ENCODE data around the gene MMP24.
"Not testable (repeated sequence)": the region's sequence is repeated elsewhere in the genome, so short reads cannot be mapped to it uniquely, and the experiment has no call there.

MMP24 gene

DNA sequence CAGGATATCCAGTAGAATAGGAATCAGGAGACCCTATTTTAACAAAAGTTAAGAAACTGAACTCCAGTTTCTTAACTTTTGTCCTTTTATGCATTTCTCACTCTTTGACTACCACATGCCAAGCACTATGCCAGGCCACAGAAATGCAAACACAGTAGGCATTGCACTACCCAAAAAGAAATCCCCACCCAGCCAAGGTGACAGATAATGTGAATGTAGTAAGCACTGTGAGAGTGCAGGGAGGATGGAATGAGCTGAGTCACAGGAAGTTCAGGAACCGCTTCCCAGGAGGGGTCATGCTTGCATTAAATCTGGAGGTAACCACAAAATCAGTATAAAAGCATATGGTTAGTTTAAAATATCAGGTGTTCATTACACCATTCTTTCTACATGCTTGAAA, 85.8 kb downstream of the MMP24 start:
- no peaks in the 10 kb centered on the region for H3K4me1 ChIP-seq (ENCODE audit: insufficient read depth, low read length)
- no peaks in the 10 kb centered on the region for H3K36me3 ChIP-seq (ENCODE audit: insufficient read depth, low read length)

DNA sequence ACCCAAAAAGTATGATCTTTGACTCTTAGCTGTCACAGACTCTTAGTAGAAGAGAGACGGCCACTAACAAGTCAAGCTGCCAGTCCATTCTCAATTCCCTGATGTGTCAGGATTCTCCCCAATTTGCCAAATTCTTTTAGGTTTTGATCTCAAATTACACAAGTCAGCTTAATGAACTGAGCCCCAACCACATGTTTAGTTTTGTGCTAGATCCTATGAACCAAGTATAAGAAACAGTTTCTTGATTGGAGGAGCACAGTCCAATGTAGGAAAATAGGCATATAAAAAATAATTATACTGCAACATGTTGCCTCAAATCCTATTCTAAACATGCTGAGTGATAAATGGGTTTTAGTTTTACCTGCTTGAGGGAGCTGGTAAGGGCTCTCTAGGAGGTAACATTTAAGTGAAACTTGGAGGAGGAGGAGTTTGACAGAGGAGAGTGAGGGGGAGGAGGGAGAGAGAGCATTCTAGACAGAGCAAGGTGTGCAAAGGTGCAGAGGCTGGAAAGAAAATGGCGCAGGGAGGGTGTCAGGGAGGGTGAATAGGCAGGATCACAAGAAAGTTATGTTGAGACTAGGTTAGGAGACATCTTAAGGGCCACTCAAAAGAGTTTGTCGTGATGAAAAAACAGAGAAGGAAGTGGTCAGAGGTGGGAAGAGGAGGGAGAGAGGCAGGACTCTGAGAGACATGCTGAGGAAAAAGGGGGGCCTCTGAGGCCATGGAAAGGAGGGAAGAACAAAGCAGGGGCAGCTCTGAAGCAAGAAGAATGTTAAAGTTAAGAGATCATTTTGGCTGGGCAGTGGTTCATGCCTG, 88.5 kb downstream of the MMP24 start:
- Histone ChIP-seq H3K9me3 (ENCODE audit: low read length) (no peaks in the 10 kb centered on the region), H2AFZ (ENCODE audit: low read depth, low read length) (no peak overlapping the region), H3K4me3 (ENCODE audit: low read length) (no peak overlapping the region), H3K36me3 (ENCODE audit: insufficient read depth, low read length) (no peaks in the 10 kb centered on the region), H3K27me3 (ENCODE audit: insufficient read depth, low read length) (no peaks in the 10 kb centered on the region), H3K4me1 (ENCODE audit: insufficient read depth, low read length) (peaks cover 15% of the 10 kb centered on the region)

More for the DNA sequence above, 85.8 kb downstream of the MMP24 start:
- H3K27me3 ChIP-seq (ENCODE audit: insufficient read depth, low read length), result no peaks in the 10 kb centered on the region
- no peak overlapping the region for H3K4me3 ChIP-seq (ENCODE audit: low read length)
- H3K9me3 ChIP-seq (ENCODE audit: low read length), result no peaks in the 10 kb centered on the region
- H2AFZ ChIP-seq (ENCODE audit: low read depth, low read length), result no peak overlapping the region

DNA sequence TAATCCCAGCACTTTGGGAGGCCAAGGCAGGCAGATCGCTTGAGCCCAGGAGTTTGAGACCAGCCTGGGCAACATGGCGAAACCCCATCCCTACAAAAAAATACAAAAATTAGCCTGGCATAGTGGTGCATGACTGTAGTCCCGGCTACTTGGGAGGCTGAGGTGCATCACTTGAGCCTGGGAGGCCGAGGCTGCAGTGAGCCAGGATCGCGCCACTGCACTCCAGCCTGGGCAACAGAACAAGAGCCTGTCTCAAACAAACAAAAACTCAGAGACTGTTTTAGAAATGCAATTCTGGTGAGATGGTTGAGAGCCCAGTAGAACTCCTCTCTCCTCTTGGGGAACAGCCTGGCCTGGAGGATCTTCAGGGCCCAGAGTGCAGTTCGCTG, 89.1 kb downstream of the MMP24 start:
- peaks cover 21% of the 10 kb centered on the region for H3K4me1 ChIP-seq (ENCODE audit: insufficient read depth, low read length)
- H3K9me3 ChIP-seq (ENCODE audit: low read length); H3K36me3 ChIP-seq (ENCODE audit: insufficient read depth, low read length); H2AFZ ChIP-seq (ENCODE audit: low read depth, low read length); H3K27me3 ChIP-seq (ENCODE audit: insufficient read depth, low read length); H3K4me3 ChIP-seq (ENCODE audit: low read length): not testable (repeated sequence)

DNA sequence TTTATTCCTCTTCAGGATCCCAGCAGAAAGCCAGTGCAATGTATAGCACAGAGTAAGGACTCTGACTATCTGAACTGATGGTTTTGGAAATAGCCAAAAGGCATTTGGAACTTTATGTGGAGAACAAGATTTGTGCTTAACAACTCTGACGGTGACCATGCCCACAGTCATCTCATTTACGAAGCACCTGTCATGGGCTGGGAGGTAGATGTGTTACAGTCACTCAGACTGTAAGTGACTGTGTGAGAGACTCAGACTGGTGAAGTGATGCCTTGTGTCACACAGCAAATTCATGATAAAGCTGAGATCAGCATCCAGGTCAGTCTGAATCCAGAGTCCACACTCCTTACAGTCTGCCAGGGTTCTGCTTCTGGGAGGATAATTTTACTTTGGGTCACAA, 89.6 kb downstream of the MMP24 start:
- H3K4me1 ChIP-seq (ENCODE audit: insufficient read depth, low read length), result peaks cover 23% of the 10 kb centered on the region
- no peak overlapping the region for H2AFZ ChIP-seq (ENCODE audit: low read depth, low read length)
- no peaks in the 10 kb centered on the region for H3K9me3 ChIP-seq (ENCODE audit: low read length)
- H3K4me3 ChIP-seq (ENCODE audit: low read length), result no peak overlapping the region
- no peaks in the 10 kb centered on the region for H3K36me3 ChIP-seq (ENCODE audit: insufficient read depth, low read length)
- no peaks in the 10 kb centered on the region for H3K27me3 ChIP-seq (ENCODE audit: insufficient read depth, low read length)

DNA sequence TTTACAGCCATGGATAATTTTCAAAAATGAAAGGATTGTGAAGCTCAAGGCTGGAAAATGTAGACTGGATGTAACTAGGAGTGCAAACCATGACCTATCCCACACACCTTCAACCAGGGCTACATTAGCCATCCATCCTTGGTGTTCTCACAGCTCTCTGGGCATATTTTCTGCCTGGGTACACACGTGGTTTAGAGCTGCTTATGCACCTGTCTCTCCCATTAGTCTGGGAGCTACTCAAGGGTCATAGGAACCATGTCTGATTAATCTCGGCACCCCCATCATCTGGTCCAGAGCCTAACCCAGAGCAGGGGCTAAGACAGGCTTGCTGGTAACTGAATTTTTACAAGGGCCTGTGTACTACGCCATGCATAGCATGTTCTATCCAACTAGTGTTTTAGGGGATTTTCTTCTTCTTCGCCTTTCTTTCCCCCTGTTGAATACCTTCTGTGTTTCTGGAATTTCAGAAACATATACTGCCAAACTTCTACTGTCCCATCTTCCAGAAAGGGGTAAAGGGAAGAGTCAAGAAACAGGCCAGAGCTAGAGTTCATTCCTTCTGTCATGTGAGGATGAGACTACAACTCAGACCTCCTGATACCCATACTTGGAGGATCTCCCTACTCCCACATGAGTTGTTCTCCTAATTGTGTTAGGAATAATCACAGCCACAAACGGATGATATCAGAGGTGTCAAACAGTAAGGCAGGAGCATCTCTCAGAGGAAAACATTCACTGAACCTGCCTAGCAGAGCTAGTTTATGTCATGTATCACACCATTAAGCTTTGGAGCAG, 91.1 kb downstream of the MMP24 start:
- Histone ChIP-seq H2AFZ (ENCODE audit: low read depth, low read length) (no peak overlapping the region), H3K9me3 (ENCODE audit: low read length) (no peaks in the 10 kb centered on the region), H3K27me3 (ENCODE audit: insufficient read depth, low read length) (no peaks in the 10 kb centered on the region), H3K4me1 (ENCODE audit: insufficient read depth, low read length) (peaks cover 23% of the 10 kb centered on the region), H3K36me3 (ENCODE audit: insufficient read depth, low read length) (no peaks in the 10 kb centered on the region), H3K4me3 (ENCODE audit: low read length) (no peak overlapping the region)

DNA sequence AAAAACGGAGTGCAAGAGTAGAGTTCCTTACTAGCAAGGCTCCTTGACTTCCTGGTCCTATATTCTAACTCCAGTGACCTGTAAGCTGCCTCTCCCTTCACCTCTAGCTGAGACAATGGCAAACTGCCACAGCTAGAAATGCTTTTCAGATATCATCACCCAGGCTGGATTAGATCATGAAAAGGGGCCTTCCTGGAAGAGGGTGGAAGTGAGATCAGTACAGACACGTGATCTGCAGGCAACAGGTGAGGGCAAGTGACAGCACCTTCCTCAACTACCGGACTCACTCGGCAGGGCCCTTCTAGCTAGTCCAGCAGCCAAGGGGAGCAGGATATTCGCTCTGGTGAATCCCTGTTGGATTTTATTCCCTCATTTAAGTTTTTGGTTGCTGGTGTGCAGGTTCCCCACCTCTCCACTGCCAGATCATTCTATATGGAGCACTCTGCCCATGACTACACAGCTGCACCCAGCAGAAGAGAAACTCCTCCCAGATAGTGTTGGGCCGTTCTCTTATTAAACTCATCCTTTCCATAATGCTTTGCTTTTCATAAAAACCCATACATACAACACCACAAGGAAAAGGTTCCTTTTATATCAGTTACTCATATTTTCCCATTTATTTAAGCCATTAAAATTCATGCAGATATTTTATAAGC, 92.1 kb downstream of the MMP24 start:
- Histone ChIP-seq H3K9me3 (ENCODE audit: low read length) (no peaks in the 10 kb centered on the region), H3K4me3 (ENCODE audit: low read length) (no peak overlapping the region), H3K36me3 (ENCODE audit: insufficient read depth, low read length) (no peaks in the 10 kb centered on the region), H3K27me3 (ENCODE audit: insufficient read depth, low read length) (no peaks in the 10 kb centered on the region), H3K4me1 (ENCODE audit: insufficient read depth, low read length) (peaks cover 23% of the 10 kb centered on the region), H2AFZ (ENCODE audit: low read depth, low read length) (no peak overlapping the region)

DNA sequence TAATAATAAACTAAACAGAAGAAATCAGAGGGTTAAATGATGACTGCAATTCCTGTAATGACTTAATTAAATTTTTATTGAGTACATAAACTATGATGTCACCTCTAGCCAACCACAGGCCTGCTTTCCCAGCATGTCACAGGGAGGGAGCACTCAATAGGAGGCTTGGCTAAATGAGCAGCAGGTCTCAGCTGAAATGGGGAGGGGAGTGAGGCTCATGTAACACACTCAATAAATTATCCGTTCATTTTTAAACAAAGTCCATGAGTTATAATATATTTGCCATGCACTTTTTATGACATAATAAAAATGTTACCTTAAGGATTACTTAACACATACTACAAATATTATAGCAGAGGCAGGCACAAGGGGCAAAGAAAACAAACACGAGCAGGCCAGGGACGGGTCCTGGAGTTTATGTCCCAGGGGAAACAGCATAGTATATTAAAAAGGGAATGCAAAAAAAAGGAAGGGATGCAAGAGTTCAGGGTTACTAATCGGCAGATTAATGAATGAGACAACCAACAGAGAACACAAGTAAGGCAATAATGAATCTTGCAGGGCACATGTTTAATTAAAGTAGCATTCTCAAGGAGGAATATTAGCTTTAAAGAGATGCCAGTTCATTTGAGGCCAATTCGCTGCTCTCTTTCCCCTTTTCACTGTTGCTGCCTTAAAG, 92.8 kb downstream of the MMP24 start:
- Histone ChIP-seq H3K4me1 (ENCODE audit: insufficient read depth, low read length) (peaks cover 23% of the 10 kb centered on the region), H3K4me3 (ENCODE audit: low read length) (no peak overlapping the region), H2AFZ (ENCODE audit: low read depth, low read length) (no peak overlapping the region)

DNA sequence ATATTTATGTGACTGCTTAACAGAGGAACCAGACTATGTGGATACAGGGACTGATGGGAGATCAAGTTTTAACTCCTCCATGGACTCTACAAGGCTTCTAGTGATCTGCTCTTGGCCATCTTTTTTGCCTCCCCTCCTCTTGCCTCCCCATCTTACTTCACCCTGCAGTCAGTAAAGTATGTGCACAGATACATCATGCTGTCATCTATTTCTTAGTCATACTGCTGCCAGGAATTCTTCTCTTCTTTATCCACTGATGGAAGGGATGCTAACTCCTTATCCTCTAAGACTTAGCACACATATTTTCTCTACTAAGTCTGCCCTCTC, 93.3 kb downstream of the MMP24 start:
- no peaks in the 10 kb centered on the region for H3K36me3 ChIP-seq (ENCODE audit: insufficient read depth, low read length)
- no peak overlapping the region for H3K4me3 ChIP-seq (ENCODE audit: low read length)
- H3K4me1 ChIP-seq (ENCODE audit: insufficient read depth, low read length), result peaks cover 23% of the 10 kb centered on the region
- no peaks in the 10 kb centered on the region for H3K27me3 ChIP-seq (ENCODE audit: insufficient read depth, low read length)
- no peaks in the 10 kb centered on the region for H3K9me3 ChIP-seq (ENCODE audit: low read length)
- no peak overlapping the region for H2AFZ ChIP-seq (ENCODE audit: low read depth, low read length)

More for the DNA sequence above, 92.8 kb downstream of the MMP24 start:
- Histone ChIP-seq H3K36me3 (ENCODE audit: insufficient read depth, low read length) (no peaks in the 10 kb centered on the region), H3K9me3 (ENCODE audit: low read length) (no peaks in the 10 kb centered on the region), H3K27me3 (ENCODE audit: insufficient read depth, low read length) (no peaks in the 10 kb centered on the region)

DNA sequence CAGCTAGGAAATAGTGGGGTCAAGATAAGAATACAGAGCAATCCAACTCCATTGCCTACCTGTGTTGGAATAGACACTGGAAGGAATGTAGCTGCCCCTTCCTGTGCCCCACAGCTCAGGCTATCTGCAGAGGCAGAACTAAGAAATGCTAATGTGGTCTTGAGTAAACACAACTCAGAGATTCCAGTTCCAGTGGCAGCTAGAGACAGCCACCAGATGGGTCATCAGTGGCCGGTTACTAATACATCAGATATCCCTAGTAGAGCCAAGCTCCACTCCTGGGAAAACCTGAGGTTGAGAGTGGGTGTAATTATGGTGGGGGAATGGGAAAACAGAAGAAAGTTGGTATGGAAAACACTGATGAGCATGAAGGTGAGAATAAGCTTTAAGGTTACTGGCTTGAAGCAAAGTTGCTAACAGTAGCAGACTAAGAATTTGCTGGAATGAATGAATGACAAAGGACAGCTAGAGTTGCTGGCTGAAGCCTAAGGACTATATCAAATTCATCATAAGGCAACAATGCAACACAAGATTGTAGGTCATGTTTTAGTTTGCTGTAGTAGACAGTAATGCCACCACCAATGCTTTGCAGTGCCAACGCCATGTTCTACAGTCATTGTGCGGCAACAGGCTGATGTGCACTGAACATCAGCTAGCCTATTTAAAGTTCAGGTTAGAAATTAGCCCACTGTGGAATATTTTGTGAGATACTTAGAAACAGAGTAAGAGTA, 94.1 kb downstream of the MMP24 start:
- Histone ChIP-seq H3K4me3 (ENCODE audit: low read length) (no peak overlapping the region), H3K4me1 (ENCODE audit: insufficient read depth, low read length) (peaks cover 25% of the 10 kb centered on the region)

DNA sequence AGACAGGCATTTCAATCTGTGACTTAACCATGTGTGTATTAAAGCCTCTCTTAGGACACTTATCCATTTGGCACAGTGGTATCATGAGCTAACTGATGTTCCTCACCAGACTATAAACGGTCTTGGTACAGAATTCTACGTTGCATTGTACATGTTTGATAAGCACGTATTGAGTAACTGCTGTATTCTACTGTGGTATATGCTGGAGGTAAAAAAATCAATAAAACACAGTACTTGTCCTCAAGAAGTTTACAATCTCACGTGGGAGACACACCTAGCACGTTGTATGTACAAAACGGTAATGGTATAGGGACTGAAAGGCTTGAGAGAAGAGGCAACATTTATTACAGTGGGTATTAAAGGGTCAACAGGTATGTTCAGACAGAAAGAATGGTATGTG, 98.9 kb downstream of the MMP24 start:
- no peak overlapping the region for H3K4me3 ChIP-seq (ENCODE audit: low read length)
- H3K27me3 ChIP-seq (ENCODE audit: insufficient read depth, low read length), result no peaks in the 10 kb centered on the region
- no peaks in the 10 kb centered on the region for H3K9me3 ChIP-seq (ENCODE audit: low read length)
- peaks cover 25% of the 10 kb centered on the region for H3K4me1 ChIP-seq (ENCODE audit: insufficient read depth, low read length)
- H2AFZ ChIP-seq (ENCODE audit: low read depth, low read length), result peak overlapping the region; percentile 62
- no peaks in the 10 kb centered on the region for H3K36me3 ChIP-seq (ENCODE audit: insufficient read depth, low read length)

More for the DNA sequence above, 94.1 kb downstream of the MMP24 start:
- no peaks in the 10 kb centered on the region for H3K27me3 ChIP-seq (ENCODE audit: insufficient read depth, low read length)
- no peak overlapping the region for H2AFZ ChIP-seq (ENCODE audit: low read depth, low read length)
- H3K9me3 ChIP-seq (ENCODE audit: low read length), result no peaks in the 10 kb centered on the region
- no peaks in the 10 kb centered on the region for H3K36me3 ChIP-seq (ENCODE audit: insufficient read depth, low read length)

DNA sequence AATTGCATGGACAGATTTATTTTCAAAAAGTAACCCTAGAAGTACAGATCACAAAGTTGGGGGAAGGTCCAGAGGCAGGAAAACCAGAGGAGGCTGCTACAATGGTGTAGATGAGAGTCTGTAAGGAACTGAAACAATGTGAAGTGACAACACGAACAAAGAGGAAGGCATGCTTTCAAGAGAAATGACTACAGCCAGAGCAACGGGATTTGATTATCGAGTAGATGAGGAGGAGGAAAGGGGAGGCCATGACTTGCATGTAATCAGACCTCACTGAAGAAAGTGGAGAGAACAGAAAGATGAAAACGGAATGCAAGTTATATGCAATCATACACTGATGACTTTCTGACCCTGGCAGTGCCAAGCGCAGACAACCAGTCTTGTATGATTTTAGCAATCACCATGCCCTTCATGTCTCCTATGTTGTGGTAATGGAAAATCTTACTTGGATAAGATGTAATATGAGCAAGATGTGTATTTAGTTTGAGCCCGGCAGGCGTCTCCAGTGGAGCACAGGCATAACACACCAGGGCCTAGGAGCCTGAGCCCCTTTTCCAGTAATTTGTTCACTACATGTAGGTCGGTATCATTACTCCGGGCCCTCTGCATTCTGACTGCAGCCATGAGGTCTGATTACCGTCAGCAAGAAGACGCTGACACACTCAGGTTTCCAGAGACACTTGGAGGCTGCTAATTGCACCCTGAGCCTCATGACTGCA, 99.7 kb downstream of the MMP24 start:
- H3K4me1 ChIP-seq (ENCODE audit: insufficient read depth, low read length), result peaks cover 21% of the 10 kb centered on the region
- H2AFZ ChIP-seq (ENCODE audit: low read depth, low read length), result peak overlapping the region; percentile 62
- H3K9me3 ChIP-seq (ENCODE audit: low read length), result no peaks in the 10 kb centered on the region
- peak overlapping the region; percentile 5 for H3K4me3 ChIP-seq (ENCODE audit: low read length)
- H3K36me3 ChIP-seq (ENCODE audit: insufficient read depth, low read length), result no peaks in the 10 kb centered on the region
- no peaks in the 10 kb centered on the region for H3K27me3 ChIP-seq (ENCODE audit: insufficient read depth, low read length)

Data from neuron (in vitro differentiated cells).